ENCODE data around the gene WDR18.
A peak's percentile ranks its signal among the peaks of the same experiment; 100 is the strongest.

WDR18 gene

GRCh38 chr19:984165-984967 lies at the start of gene WDR18:
Gene WDR18, plus strand, starts transcription at chr19:984345. Its CDS starts 9 bp downstream, at chr19:984354.
- peak; percentile 86 for DNase-seq (ENCODE audit: low read depth)

GRCh38 chr19:934865-935479 lies 49.2 kb upstream of the WDR18 start:
- DNase-seq (ENCODE audit: low read depth): no peak

- no peak for DNase-seq (ENCODE audit: low read depth)
Measured at GRCh38 chr19:936175-936546, 48.0 kb upstream of the WDR18 start.

GRCh38 chr19:937259-937694 lies 46.9 kb upstream of the WDR18 start:
- DNase-seq (ENCODE audit: low read depth): peak; percentile 46

GRCh38 chr19:938233-938923 lies 45.8 kb upstream of the WDR18 start:
- DNase-seq (ENCODE audit: low read depth): no peak

- DNase-seq (ENCODE audit: low read depth): no peak
Measured at GRCh38 chr19:939439-939838, 44.7 kb upstream of the WDR18 start.

- no peak for DNase-seq (ENCODE audit: low read depth)
Measured at GRCh38 chr19:939922-940321, 44.2 kb upstream of the WDR18 start.

GRCh38 chr19:940591-941291 lies 43.4 kb upstream of the WDR18 start:
- DNase-seq (ENCODE audit: low read depth): peak; percentile 54

- no peak for DNase-seq (ENCODE audit: low read depth)
Measured at GRCh38 chr19:941292-942132, 42.6 kb upstream of the WDR18 start.

- no peak for DNase-seq (ENCODE audit: low read depth)
Measured at GRCh38 chr19:942133-942645, 42.0 kb upstream of the WDR18 start.

- no peak for DNase-seq (ENCODE audit: low read depth)
Measured at GRCh38 chr19:943551-944170, 40.5 kb upstream of the WDR18 start.

- no peak for DNase-seq (ENCODE audit: low read depth)
Measured at GRCh38 chr19:944171-944567, 40.0 kb upstream of the WDR18 start.

GRCh38 chr19:944663-945241 lies 39.4 kb upstream of the WDR18 start:
- no peak for DNase-seq (ENCODE audit: low read depth)

GRCh38 chr19:945401-946252 lies 38.5 kb upstream of the WDR18 start:
- DNase-seq (ENCODE audit: low read depth): no peak

GRCh38 chr19:947090-947706 lies 36.9 kb upstream of the WDR18 start:
- DNase-seq (ENCODE audit: low read depth): no peak

- no peak for DNase-seq (ENCODE audit: low read depth)
Measured at GRCh38 chr19:947707-948539, 36.2 kb upstream of the WDR18 start.

- no peak for DNase-seq (ENCODE audit: low read depth)
Measured at GRCh38 chr19:948842-949496, 35.2 kb upstream of the WDR18 start.
